ENCODE measurements around the gene SLC6A17.

- no peak for TF ChIP-seq EZH2phosphoT487 (IDR thresholded peaks at IDR 0.05; ENCODE audit: low read depth)
- TF ChIP-seq, protein P1, sequence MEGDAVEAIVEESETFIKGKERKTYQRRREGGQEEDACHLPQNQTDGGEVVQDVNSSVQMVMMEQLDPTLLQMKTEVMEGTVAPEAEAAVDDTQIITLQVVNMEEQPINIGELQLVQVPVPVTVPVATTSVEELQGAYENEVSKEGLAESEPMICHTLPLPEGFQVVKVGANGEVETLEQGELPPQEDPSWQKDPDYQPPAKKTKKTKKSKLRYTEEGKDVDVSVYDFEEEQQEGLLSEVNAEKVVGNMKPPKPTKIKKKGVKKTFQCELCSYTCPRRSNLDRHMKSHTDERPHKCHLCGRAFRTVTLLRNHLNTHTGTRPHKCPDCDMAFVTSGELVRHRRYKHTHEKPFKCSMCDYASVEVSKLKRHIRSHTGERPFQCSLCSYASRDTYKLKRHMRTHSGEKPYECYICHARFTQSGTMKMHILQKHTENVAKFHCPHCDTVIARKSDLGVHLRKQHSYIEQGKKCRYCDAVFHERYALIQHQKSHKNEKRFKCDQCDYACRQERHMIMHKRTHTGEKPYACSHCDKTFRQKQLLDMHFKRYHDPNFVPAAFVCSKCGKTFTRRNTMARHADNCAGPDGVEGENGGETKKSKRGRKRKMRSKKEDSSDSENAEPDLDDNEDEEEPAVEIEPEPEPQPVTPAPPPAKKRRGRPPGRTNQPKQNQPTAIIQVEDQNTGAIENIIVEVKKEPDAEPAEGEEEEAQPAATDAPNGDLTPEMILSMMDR (IDR thresholded peaks at IDR 0.05; ENCODE audit: low read depth, low read length), result no peak
Observed at GRCh38 chr1:110249256-110249655, 99.0 kb downstream of the SLC6A17 start.
